H54 (cell line): ENCODE measurements around the gene TNS1.

Source experiments
- DNase-seq: peaks from one replicate; pipeline ENCODE4 v3.0.0; 2011; ENCODE audit warnings: low spot score, mixed read lengths; ENCODE audit not compliant: insufficient read length
- FAIRE-seq: peaks from 3 replicates; lab custom pipeline; 2011; peaks lifted over from hg19 to GRCh38; lab: Jason Lieb, UNC
- POLR2A ChIP-seq: IDR thresholded peaks from 2 replicates; pipeline ENCODE4 v1.6.1; 2011; ENCODE audit warnings: low read depth, mild to moderate bottlenecking, low read length

The TNS1 gene

GRCh38 chr2:217994776-217995274 lies 8.0 kb downstream of the TNS1 start:
- no peak for TF ChIP-seq POLR2A
- DNase-seq (no peak), FAIRE-seq (no peak)

DNA sequence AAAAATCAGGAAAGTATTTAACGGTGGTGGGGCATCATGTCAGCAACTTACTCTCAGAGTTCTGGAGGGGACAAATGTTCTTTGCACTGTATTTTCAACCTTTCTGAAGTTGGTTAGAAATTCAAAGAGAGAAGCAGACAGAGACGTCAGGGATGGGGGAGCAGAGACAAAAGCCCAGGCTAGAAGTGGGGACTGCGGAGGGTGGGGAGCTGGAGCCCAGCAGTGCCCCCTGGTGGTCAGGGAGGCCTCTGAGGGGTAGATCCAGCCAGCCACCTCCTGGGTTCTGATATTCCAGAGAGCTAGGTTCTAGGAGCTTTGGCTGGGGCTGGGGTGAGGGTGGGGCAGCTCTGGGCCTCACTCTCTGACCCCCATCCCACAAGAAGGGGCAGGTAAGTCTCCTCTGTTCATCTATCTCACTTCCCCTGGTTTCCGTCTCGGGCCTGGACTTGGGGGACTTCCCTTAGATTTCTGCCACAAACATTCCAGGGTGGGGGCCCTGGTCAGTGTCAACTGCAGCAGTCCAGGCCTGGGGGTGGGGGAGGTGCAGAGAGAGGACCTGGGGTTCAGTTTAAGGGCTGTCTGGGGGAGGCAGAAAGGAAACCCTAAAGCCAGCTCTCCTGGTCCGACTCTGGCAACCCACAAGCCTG lies 8.9 kb downstream of the TNS1 start:
- TF ChIP-seq POLR2A = no peak
- FAIRE-seq (no peak), DNase-seq (peak; percentile 59)

GRCh38 chr2:217993138-217993537 lies 9.7 kb downstream of the TNS1 start:
- TF ChIP-seq POLR2A = no peak
- FAIRE-seq = no peak
- no peak for DNase-seq

- TF ChIP-seq POLR2A = no peak
- FAIRE-seq (no peak), DNase-seq (no peak)
These were observed 10.7 kb downstream of the TNS1 start for GRCh38 chr2:217992061-217992460.

DNA sequence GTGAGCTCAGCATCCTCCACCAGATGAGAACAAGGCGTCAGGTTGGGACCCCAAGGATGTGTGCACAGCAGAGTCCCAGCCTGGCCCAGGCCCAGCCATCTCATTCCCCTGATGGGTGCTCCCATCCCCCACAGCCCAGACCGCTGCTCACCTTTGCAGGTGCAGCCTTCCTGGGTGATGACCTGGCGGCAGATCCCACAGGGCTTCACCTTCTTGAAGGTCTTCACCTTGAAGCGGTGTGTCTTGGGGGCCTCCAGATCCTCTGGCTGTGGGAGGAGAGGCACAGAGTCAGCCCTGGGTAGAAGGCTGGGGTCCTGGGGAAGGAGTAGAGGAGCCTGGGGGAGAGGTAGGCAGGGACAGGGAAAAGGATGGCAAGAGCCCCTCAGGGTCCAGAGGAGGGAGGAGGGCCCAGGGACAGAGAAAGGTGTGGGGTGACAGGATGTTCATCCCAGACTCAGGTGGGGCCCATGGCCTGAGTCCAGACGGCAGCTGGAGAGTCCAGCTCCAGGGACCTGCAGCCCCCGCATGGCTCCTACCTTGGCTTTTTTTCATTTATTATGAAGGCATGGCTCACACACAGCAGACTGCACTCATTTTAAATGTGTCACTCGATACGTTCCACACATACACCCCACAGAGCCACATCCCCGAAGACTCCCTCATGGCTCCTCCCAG lies 11.9 kb downstream of the TNS1 start:
- FAIRE-seq = no peak
- no peak for TF ChIP-seq POLR2A
- no peak for DNase-seq

GRCh38 chr2:217990389-217990788 lies 12.4 kb downstream of the TNS1 start:
- TF ChIP-seq POLR2A = no peak
- DNase-seq (no peak), FAIRE-seq (no peak)

DNA sequence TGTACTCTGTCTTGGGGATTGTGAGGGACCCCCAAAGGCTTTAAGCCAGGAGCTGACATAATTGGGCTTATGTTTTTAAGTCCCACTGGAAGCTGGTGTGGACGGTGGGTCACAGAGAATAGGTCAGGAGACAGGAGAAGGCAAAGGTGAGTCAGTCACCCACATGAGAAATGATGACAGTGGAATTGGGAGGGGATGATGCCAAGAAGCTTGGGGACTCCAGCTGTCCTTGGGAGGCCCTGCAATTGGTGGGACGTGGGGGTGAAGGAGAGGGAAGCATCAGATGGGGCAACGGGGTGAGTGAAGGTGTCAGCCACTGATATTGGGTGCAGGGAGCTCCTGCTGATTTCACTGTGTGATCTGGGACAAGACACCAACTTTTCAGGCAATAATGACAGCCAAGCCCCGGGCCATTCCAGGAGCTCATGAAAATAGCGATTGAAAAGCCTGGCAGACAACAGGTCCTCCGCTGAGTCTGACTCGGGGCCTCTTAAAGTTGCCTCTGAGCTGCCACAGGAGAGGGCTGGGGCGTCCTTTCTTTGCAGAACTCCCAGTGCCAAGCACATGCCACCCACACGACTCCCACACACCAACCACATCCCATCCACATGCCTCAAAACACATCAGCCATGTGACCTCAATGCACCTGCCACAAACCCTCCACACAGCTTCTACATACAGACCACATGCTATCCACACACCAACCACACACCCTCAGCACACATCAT lies 13.4 kb downstream of the TNS1 start:
- DNase-seq (no peak), FAIRE-seq (no peak)
- TF ChIP-seq POLR2A = no peak

GRCh38 chr2:217988840-217989204 lies 14.0 kb downstream of the TNS1 start:
- FAIRE-seq (no peak), DNase-seq (no peak)
- TF ChIP-seq POLR2A = no peak

DNA sequence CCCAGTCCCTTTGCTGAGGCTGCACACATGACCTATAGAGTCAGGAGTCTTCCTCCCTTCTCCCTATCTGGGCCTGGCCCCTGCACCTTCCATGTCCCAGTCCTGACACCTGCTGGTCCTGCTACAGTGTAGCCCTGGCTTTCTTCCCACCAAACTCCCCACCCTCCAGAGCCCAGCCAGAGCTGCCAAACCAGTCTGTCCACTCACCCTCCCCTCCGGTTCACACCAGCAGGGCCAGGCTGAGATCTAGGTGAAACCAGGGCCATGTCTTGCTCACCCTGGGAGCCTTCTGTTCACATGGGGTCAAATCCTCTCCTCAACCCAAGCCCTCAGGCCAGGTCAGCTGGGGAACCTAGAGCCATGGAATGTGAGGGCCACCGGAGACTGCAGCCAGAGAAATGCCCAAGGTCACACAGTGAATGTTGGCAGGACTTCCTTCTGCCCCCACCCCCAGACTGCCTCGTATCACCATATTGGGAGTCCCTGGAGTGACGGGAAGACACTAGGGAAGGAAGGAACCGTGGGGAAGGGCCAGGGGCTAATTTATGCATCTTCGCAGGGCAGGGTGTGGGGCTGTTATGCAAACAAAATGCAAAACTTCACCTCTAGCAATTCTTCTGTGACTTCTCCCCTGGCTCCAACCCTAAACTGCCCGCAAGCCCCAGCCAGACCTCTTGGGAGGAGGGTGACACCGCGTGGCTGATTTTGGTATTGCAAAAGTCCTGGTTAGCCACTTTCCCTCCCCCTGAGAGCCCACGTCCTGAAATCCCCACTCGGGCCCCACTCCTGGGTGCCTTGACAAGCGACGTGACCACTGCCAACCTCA lies 14.6 kb downstream of the TNS1 start:
- TF ChIP-seq POLR2A = no peak
- DNase-seq (peak; percentile 70), FAIRE-seq (no peak)

DNA sequence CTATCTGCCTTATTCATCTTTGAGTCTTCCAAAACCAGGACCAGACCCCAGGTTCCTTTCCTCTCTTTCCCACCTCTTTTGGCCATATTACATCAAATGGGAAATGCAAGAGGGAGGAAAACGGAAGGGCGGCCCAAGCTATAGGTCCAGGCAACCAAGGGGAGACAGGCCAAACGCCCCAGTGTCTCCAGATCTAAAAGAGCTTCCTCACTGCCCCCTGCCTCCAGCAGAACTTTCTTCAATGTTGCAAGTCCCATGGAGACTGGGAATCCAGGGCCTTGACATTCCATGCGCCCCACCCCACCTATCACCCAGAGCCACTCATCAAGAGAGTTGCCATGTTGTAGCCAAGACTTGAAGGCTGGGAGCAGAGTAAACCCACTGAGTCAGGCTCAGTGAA lies 15.4 kb downstream of the TNS1 start:
- DNase-seq (no peak), FAIRE-seq (no peak)
- no peak for TF ChIP-seq POLR2A

GRCh38 chr2:217986256-217986961 lies 16.4 kb downstream of the TNS1 start:
- TF ChIP-seq POLR2A = no peak
- FAIRE-seq = no peak
- DNase-seq = no peak

DNA sequence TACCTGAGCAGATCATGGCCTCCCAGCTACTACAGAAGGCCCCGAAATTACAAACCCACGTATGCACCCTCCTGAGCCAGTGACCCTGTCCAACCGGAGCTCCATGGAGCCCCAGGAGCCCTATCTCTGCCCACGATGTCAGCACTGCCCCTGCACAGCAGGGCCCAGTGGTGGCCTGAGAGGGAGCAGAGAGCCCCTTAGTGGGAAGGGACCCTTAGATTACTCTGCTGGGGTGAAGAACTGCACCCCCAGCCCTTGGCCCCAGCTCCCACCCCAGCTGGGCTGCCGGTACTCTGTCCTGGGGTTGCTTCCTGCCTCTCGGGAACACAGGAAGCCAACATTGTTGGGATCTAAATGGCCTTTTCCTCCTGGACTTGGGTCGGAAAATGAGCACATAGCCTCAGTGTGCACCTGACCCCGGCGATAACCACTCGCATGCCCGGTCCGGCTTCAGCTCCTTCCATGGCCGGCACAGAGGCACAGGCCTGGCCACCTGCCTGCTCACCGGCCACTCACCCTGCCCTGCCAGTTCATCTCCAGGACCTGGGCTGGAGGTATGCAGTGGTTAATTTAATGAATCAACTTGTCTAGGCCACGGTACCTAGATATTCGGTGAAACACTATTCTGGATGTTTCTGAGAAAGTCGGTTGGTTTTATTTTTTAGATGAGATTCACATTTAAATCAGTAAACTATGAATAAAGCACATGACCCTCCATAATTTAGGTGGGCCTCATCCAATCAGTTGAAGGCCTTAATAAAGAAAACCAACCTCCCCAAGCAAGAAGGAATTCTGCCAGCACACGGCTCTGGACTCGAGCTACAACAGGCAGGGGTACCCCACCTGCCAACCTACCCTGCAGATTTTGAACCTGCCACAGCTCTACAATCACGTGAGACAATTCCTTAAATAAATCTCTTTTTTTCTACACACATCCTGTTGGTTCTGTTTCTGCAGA lies 19.2 kb downstream of the TNS1 start:
- TF ChIP-seq POLR2A = no peak
- no peak for FAIRE-seq

More for the DNA sequence above, 19.2 kb downstream of the TNS1 start:
- DNase-seq = no peak
